ENCODE measurements around the gene SYTL3. TPM values are rescaled to one million over a fixed set of nuclear protein-coding genes. Genes with fewer than 3 reads are reported as not detected.

Gene SYTL3
- total RNA-seq, 1 experiment from 2014 or later: 17.5 TPM

DNA sequence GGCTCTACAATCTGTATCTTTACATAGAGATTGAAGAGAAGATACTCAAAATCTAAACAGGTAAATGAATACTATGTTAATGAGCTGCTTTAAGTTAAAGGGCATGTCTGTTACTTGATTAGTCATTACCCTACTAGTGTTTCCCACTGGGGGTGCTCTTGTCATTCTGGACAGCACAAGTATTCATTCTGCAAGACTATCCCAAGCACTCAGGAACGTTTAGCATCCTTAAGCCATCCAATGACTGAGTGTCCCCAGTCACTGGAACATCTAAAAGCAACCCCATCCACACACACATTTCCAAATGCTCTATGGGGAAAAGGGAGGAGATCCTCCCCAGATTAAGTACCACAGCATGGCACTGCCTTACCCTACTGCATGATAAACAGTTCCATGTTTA is 143.6 kb downstream of the SYTL3 start:
- Histone ChIP-seq H3K4me3 (no peak overlapping the region), H3K9me3 (replicated peaks) (no peaks in the 10 kb centered on the region), H3K36me3 (peaks cover 49% of the 10 kb centered on the region), H3K4me1 (replicated peaks) (peaks cover 6% of the 10 kb centered on the region; the same call in 1 of the 2 replicates), H3K27me3 (replicated peaks) (no peaks in the 10 kb centered on the region), H3K27ac (no peak overlapping the region)
- DNase-seq (ENCODE audit: low read depth in 1 of 2, low spot score in 2 of 2): peak in 1 of 2 experiments; percentile 21

- H3K27me3 ChIP-seq (replicated peaks): no peaks in the 10 kb centered on the region
- DNase-seq (ENCODE audit: low read depth in 1 of 2, low spot score in 2 of 2): no peak
- no peak overlapping the region for H3K27ac ChIP-seq
- no peaks in the 10 kb centered on the region for H3K9me3 ChIP-seq (replicated peaks)
- H3K4me1 ChIP-seq (replicated peaks): peaks cover 24% of the 10 kb centered on the region
- H3K36me3 ChIP-seq: peaks cover 42% of the 10 kb centered on the region
- H3K4me3 ChIP-seq: no peak overlapping the region
Observed at GRCh38 chr6:158795516-158795915, 145.7 kb downstream of the SYTL3 start.

DNA sequence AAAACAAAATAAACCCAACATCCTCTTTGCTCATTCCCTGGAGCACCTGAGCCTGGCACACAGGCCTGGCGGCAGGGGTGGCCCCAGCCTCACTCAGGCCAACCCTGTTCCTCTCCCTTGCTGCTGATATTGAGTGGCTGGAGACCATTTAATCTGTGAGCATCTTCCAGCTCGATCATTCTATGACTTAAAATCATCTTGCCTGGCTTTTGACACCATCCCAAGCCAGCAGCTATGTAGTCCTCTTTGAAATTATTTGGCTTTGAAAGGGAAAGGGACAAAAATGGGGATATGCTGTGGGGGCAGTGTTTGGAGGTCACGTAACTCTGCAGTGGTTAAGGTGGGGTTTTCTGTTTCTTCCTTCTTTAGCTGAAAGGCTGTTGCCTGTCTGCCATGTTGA is 146.5 kb downstream of the SYTL3 start:
- Histone ChIP-seq H3K36me3 (peaks cover 45% of the 10 kb centered on the region), H3K27ac (no peak overlapping the region), H3K4me3 (no peak overlapping the region), H3K9me3 (replicated peaks) (no peaks in the 10 kb centered on the region), H3K27me3 (replicated peaks) (no peaks in the 10 kb centered on the region), H3K4me1 (replicated peaks) (peaks cover 24% of the 10 kb centered on the region)
- DNase-seq (ENCODE audit: low read depth in 1 of 2, low spot score in 2 of 2): no peak

GRCh38 chr6:158797331-158798310 is 147.8 kb downstream of the SYTL3 start:
- H3K4me1 ChIP-seq (replicated peaks): peaks cover 24% of the 10 kb centered on the region
- no peak for DNase-seq (ENCODE audit: low read depth in 1 of 2, low spot score in 2 of 2)
- H3K9me3 ChIP-seq (replicated peaks): no peaks in the 10 kb centered on the region
- no peak overlapping the region for H3K27ac ChIP-seq
- H3K27me3 ChIP-seq (replicated peaks): no peaks in the 10 kb centered on the region
- H3K4me3 ChIP-seq: no peak overlapping the region
- H3K36me3 ChIP-seq: peaks cover 53% of the 10 kb centered on the region

GRCh38 chr6:158798311-158798710 is 148.5 kb downstream of the SYTL3 start:
- Histone ChIP-seq H3K27me3 (replicated peaks) (no peaks in the 10 kb centered on the region), H3K4me3 (no peak overlapping the region), H3K4me1 (replicated peaks) (peaks cover 24% of the 10 kb centered on the region), H3K36me3 (peaks cover 59% of the 10 kb centered on the region), H3K27ac (no peak overlapping the region), H3K9me3 (replicated peaks) (no peaks in the 10 kb centered on the region)
- DNase-seq (ENCODE audit: low read depth in 1 of 2, low spot score in 2 of 2): no peak

GRCh38 chr6:158799051-158799792 is 149.4 kb downstream of the SYTL3 start:
- no peak overlapping the region for H3K27ac ChIP-seq

DNA sequence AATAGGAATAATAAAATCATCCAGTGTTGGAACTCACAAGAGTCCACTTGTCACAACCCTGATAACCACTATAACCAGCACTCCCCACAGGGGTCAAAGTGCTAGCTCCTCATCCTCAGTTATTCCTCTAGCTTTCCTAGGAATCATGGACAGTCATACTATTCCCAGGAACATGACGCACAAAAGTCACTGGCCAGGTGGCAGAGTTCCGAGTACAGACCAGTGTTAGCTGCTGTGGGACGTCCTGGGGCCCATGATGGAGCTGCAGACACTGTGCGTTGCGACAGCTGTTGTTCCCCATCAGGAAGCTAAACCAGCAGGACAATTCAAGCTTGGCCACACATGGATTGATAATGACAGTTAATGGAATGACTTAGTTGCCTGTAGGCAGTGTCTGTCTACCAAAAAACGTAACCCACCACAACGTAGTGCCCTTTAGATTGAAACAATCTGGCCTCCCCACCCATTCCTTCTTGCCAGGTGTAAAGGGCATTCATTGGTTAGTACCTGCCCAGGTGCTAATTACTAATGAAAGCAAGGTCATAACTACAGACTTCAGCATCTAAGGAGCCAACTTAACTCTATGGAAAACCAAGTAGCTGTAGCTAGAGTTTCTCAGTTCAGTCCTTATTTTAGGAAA is 151.9 kb downstream of the SYTL3 start:
- no peak for DNase-seq (ENCODE audit: low read depth in 1 of 2, low spot score in 2 of 2)
- Histone ChIP-seq H3K36me3 (peaks cover 48% of the 10 kb centered on the region), H3K27ac (0 out of 2 replicates have a peak overlapping the region, but pooled peaks have one; percentile 20), H3K9me3 (replicated peaks) (no peaks in the 10 kb centered on the region), H3K27me3 (replicated peaks) (no peaks in the 10 kb centered on the region), H3K4me1 (replicated peaks) (peaks cover 32% of the 10 kb centered on the region), H3K4me3 (no peak overlapping the region)

More at GRCh38 chr6:158799051-158799792, 149.4 kb downstream of the SYTL3 start:
- Histone ChIP-seq H3K27me3 (replicated peaks) (no peaks in the 10 kb centered on the region), H3K9me3 (replicated peaks) (no peaks in the 10 kb centered on the region), H3K4me3 (no peak overlapping the region), H3K36me3 (peaks cover 64% of the 10 kb centered on the region), H3K4me1 (replicated peaks) (peaks cover 31% of the 10 kb centered on the region)
- DNase-seq (ENCODE audit: low read depth in 1 of 2, low spot score in 2 of 2): peak in 1 of 2 experiments; percentile 33

GRCh38 chr6:158803733-158804143 is 153.9 kb downstream of the SYTL3 start:
- H3K36me3 ChIP-seq: peaks cover 56% of the 10 kb centered on the region
- H3K27me3 ChIP-seq (replicated peaks): no peaks in the 10 kb centered on the region
- no peaks in the 10 kb centered on the region for H3K9me3 ChIP-seq (replicated peaks)
- DNase-seq (ENCODE audit: low read depth in 1 of 2, low spot score in 2 of 2): peak in 1 of 2 experiments; percentile 28
- peaks cover 25% of the 10 kb centered on the region for H3K4me1 ChIP-seq (replicated peaks)
- H3K4me3 ChIP-seq: no peak overlapping the region
- H3K27ac ChIP-seq: no peak overlapping the region

- Histone ChIP-seq H3K9me3 (replicated peaks) (no peaks in the 10 kb centered on the region), H3K27ac (no peak overlapping the region), H3K4me1 (replicated peaks) (peaks cover 20% of the 10 kb centered on the region), H3K27me3 (replicated peaks) (no peaks in the 10 kb centered on the region), H3K36me3 (peaks cover 61% of the 10 kb centered on the region), H3K4me3 (no peak overlapping the region)
- no peak for DNase-seq (ENCODE audit: low read depth in 1 of 2, low spot score in 2 of 2)
Observed at GRCh38 chr6:158804207-158804606, 154.4 kb downstream of the SYTL3 start.

DNA sequence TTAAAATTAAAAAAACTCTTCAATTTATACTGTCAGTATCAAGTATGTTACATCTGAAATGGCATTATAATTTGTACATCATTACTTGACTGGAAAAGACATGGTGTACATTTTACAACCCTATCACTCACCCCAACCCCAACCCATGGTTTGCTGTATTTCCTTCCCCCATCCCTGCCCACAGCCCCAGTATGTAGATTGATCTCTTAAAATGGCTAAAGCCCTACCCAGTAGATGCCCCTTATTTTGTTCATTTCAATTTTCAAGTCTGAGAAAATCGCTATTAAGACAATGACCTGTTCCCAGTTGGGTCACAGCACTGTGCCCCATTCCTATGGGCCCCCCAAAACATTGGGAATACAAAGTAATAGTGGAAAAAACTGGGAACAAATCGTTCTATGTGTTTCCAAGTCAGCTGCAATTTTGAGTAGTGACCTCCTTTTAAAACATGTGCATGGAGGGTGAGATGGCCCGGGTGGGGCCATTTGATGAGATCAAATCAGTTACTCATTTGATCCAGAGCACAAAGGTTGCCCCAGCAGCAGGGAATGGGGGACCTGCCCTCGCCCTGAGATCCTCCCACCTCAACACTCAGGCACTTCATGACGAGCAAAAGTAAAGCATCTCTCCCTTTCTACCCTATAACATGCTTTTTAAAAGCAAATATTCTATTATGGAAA is 156.0 kb downstream of the SYTL3 start:
- Histone ChIP-seq H3K4me1 (replicated peaks) (peaks cover 7% of the 10 kb centered on the region), H3K9me3 (replicated peaks) (no peaks in the 10 kb centered on the region), H3K27ac (no peak overlapping the region), H3K27me3 (replicated peaks) (no peaks in the 10 kb centered on the region), H3K36me3 (peaks cover 65% of the 10 kb centered on the region), H3K4me3 (no peak overlapping the region)
- DNase-seq (ENCODE audit: low read depth in 1 of 2, low spot score in 2 of 2): no peak

GRCh38 chr6:158807515-158808441 is 157.9 kb downstream of the SYTL3 start:
- H3K4me1 ChIP-seq (replicated peaks): peaks cover 7% of the 10 kb centered on the region
- no peaks in the 10 kb centered on the region for H3K27me3 ChIP-seq (replicated peaks)
- H3K27ac ChIP-seq: no peak overlapping the region
- no peak for DNase-seq (ENCODE audit: low read depth in 1 of 2, low spot score in 2 of 2)
- H3K9me3 ChIP-seq (replicated peaks): no peaks in the 10 kb centered on the region
- no peak overlapping the region for H3K4me3 ChIP-seq
- H3K36me3 ChIP-seq: peaks cover 63% of the 10 kb centered on the region

GRCh38 chr6:158808442-158808833 is 158.6 kb downstream of the SYTL3 start:
- no peak for DNase-seq (ENCODE audit: low read depth in 1 of 2, low spot score in 2 of 2)
- H3K27me3 ChIP-seq (replicated peaks): no peaks in the 10 kb centered on the region
- H3K27ac ChIP-seq: no peak overlapping the region
- no peaks in the 10 kb centered on the region for H3K9me3 ChIP-seq (replicated peaks)
- H3K36me3 ChIP-seq: peaks cover 65% of the 10 kb centered on the region
- H3K4me1 ChIP-seq (replicated peaks): peaks cover 7% of the 10 kb centered on the region
- H3K4me3 ChIP-seq: no peak overlapping the region

All from SJSA1 (cell line).